GM13977 (cell line): ENCODE results near the gene KLRD1.
"Not testable (repeated sequence)": the region's sequence is repeated elsewhere in the genome, so short reads cannot be mapped to it uniquely, and the experiment has no call there.

ENCODE experiments used
- DNase-seq: peaks from one replicate; pipeline ENCODE4 v3.0.0; 2012; ENCODE audit warnings: low spot score
- CTCF ChIP-seq: IDR thresholded peaks from 2 replicates; pipeline ENCODE4 v1.5.1; 2012; ENCODE audit warnings: mild to moderate bottlenecking, control low read depth; ENCODE audit not compliant: insufficient read depth; ENCODE audit errors: extremely low read depth, missing control alignments
- in situ Hi-C: fragments of 300-500 bp; cut with MboI; formaldehyde crosslinking; loops from one replicate; pipeline ENCODE4 v1.12.0; 2022; ENCODE audit warnings: low sequenced_read_pairs, low pct_unique_long_range_greater_than_20kb, mixed read lengths, inconsistent platforms; ENCODE audit not compliant: unreplicated experiment

Gene KLRD1

GRCh38 chr12:10301103-10301502, 6.6 kb upstream of the KLRD1 start:
- no peak for DNase-seq
- TF ChIP-seq CTCF: no peak
- in situ Hi-C loops: no loop called here

GRCh38 chr12:10304161-10304574, 3.5 kb upstream of the KLRD1 start:
- in situ Hi-C loops: no loop called here
- TF ChIP-seq CTCF: no peak
- DNase-seq: no peak

- in situ Hi-C loops: no loop called here
- no peak for DNase-seq
- TF ChIP-seq CTCF: no peak
Measured at GRCh38 chr12:10305411-10305810, 2.3 kb upstream of the KLRD1 start.

- TF ChIP-seq CTCF: no peak
- DNase-seq: no peak
- in situ Hi-C loops: no loop called here
Measured at GRCh38 chr12:10310926-10311720, 3.5 kb downstream of the KLRD1 start.

- no peak for DNase-seq
- in situ Hi-C loops: no loop called here
- no peak for TF ChIP-seq CTCF
Measured at GRCh38 chr12:10319388-10319787, 11.7 kb downstream of the KLRD1 start.

- no peak for TF ChIP-seq CTCF
- peak; percentile 17 for DNase-seq
- in situ Hi-C loops: loop anchor here (10.0 kb wide), 1 partner anchor 244 kb away; no protein-coding TSS in a partner anchor
Measured at GRCh38 chr12:10320643-10321042, 13.0 kb downstream of the KLRD1 start.

GRCh38 chr12:10328691-10329090, 21.0 kb downstream of the KLRD1 start:
- in situ Hi-C loops: loop anchor here (10.0 kb wide), 1 partner anchor 236 kb away; no protein-coding TSS in a partner anchor
- DNase-seq: not testable (repeated sequence)
